PFSK-1 (cell line): ENCODE results near the gene SPIN1.

Experiments used
- POLR2AphosphoS5 ChIP-seq: IDR thresholded peaks from 2 replicates; pipeline ENCODE4 v1.6.1; 2012; ENCODE audit warnings: low read depth, mild to moderate bottlenecking, control low read depth, low read length, moderate library complexity
- TAF1 ChIP-seq: IDR thresholded peaks from 2 replicates; pipeline ENCODE4 v1.6.1; 2012; ENCODE audit warnings: low read length, control low read depth, borderline replicate concordance; ENCODE audit not compliant: insufficient read depth

GRCh38 chr9:88446728-88447127 lies 58.5 kb downstream of the SPIN1 start:
- TF ChIP-seq TAF1 (no peak), POLR2AphosphoS5 (no peak)
